SK-N-SH treated with all-trans-retinoic acid at 6 μM for 48 hours (cell line): ENCODE data around the gene HSPB6.

ENCODE experiments used
- ATAC-seq: fragments of 200-7000 bp; cut with Tn5 transposase; 3 replicates; pipeline ENCODE4 v1.9.1; 2020; ENCODE audit warnings: mild to moderate bottlenecking, moderate library complexity
- ARNTL ChIP-seq: fragments of 450-650 bp; formaldehyde crosslinking; IDR thresholded peaks from 2 replicates; pipeline ENCODE4 v1.5.0; 2020; ENCODE audit warnings: low read depth, mild to moderate bottlenecking, moderate library complexity, borderline replicate concordance
- BACH2 ChIP-seq: fragments of 250-450 bp; sonication (Bioruptor Pico); IDR thresholded peaks from 2 replicates; pipeline ENCODE4 v1.9.0; 2021; ENCODE audit warnings: mild to moderate bottlenecking, borderline replicate concordance
- CREB5 ChIP-seq: fragments of 250-450 bp; sonication (Bioruptor Pico); IDR thresholded peaks from 2 replicates; pipeline ENCODE4 v1.5.1; 2020; ENCODE audit warnings: low read depth, mild to moderate bottlenecking, moderate library complexity
- CSDC2 ChIP-seq: fragments of 250-450 bp; sonication (Bioruptor Pico); IDR thresholded peaks from 2 replicates; pipeline ENCODE4 v1.5.0; 2020; ENCODE audit warnings: mild to moderate bottlenecking, moderate library complexity
- ESRRG ChIP-seq: fragments of 250-450 bp; sonication (Bioruptor Pico); IDR thresholded peaks from 2 replicates; pipeline ENCODE4 v1.6.1; 2021; ENCODE audit warnings: mild to moderate bottlenecking
- GLIS3 ChIP-seq: fragments of 250-450 bp; sonication (Bioruptor Pico); IDR thresholded peaks from 2 replicates; pipeline ENCODE4 v1.5.0; 2020; ENCODE audit warnings: mild to moderate bottlenecking, moderate library complexity
- ISL1 ChIP-seq: fragments of 250-450 bp; sonication (Bioruptor Pico); IDR thresholded peaks from 2 replicates; pipeline ENCODE4 v2.1.2; 2022; ENCODE audit warnings: mild to moderate bottlenecking, moderate library complexity
- OSR1 ChIP-seq: fragments of 250-450 bp; sonication (Bioruptor Pico); IDR thresholded peaks from 2 replicates; pipeline ENCODE4 v1.8.0; 2022; ENCODE audit warnings: moderate library complexity, mild to moderate bottlenecking, inconsistent platforms
- PATZ1 ChIP-seq: fragments of 250-450 bp; sonication (Bioruptor Pico); IDR thresholded peaks from 2 replicates; pipeline ENCODE4 v1.8.0; 2020; ENCODE audit warnings: mild to moderate bottlenecking, moderate library complexity, borderline replicate concordance
- RARB ChIP-seq: fragments of 250-450 bp; sonication (Bioruptor Pico); IDR thresholded peaks from 2 replicates; pipeline ENCODE4 v1.8.0; 2021; ENCODE audit warnings: mild to moderate bottlenecking, moderate library complexity
- SNAI2 ChIP-seq: fragments of 250-450 bp; sonication (Bioruptor Pico); IDR thresholded peaks from 2 replicates; pipeline ENCODE4 v1.5.0; 2020; ENCODE audit warnings: mild to moderate bottlenecking, moderate library complexity
- TCF4 ChIP-seq: fragments of 250-450 bp; sonication (Bioruptor Pico); IDR thresholded peaks from 2 replicates; pipeline ENCODE4 v1.8.0; 2021; ENCODE audit warnings: mild to moderate bottlenecking, moderate library complexity, borderline replicate concordance
- TOX ChIP-seq: fragments of 250-450 bp; sonication (Bioruptor Pico); IDR thresholded peaks from 2 replicates; pipeline ENCODE4 v1.8.0; 2021; ENCODE audit warnings: mild to moderate bottlenecking, moderate library complexity, borderline replicate concordance
- ZC3H10 ChIP-seq: fragments of 250-450 bp; sonication (Bioruptor Pico); IDR thresholded peaks from 2 replicates; pipeline ENCODE4 v1.5.1; 2021; ENCODE audit warnings: mild to moderate bottlenecking, moderate library complexity
- ZFP3 ChIP-seq: fragments of 250-450 bp; sonication (Bioruptor Pico); IDR thresholded peaks from 2 replicates; pipeline ENCODE4 v1.5.0; 2020; ENCODE audit warnings: mild to moderate bottlenecking, moderate library complexity
- ZFP30 ChIP-seq: fragments of 450-650 bp; formaldehyde crosslinking; IDR thresholded peaks from 2 replicates; pipeline ENCODE4 v1.5.0; 2022; ENCODE audit warnings: mild to moderate bottlenecking, moderate library complexity
- ZNF565 ChIP-seq: fragments of 450-650 bp; formaldehyde crosslinking; conservative IDR thresholded peaks from 2 replicates; pipeline ENCODE4 v1.5.0; 2020; ENCODE audit warnings: low read depth, mild to moderate bottlenecking, moderate library complexity
- ZNF70 ChIP-seq: fragments of 450-650 bp; formaldehyde crosslinking; IDR thresholded peaks from 2 replicates; pipeline ENCODE4 v1.5.0; 2020; ENCODE audit warnings: mild to moderate bottlenecking, moderate library complexity
- ZNF8 ChIP-seq: fragments of 450-650 bp; formaldehyde crosslinking; IDR thresholded peaks from 2 replicates; pipeline ENCODE4 v1.5.0; 2020; ENCODE audit warnings: mild to moderate bottlenecking, moderate library complexity
- TF ChIP-seq, protein P1 (sequence below): fragments of 250-450 bp; sonication (Bioruptor Pico); IDR thresholded peaks from 2 replicates; pipeline ENCODE4 v1.5.0; 2020; ENCODE audit warnings: mild to moderate bottlenecking, moderate library complexity
- TF ChIP-seq, protein P2 (sequence below): fragments of 250-450 bp; sonication (Bioruptor Pico); IDR thresholded peaks from 2 replicates; pipeline ENCODE4 v1.8.0; 2021; ENCODE audit warnings: low read depth, mild to moderate bottlenecking, moderate library complexity, borderline replicate concordance
- TF ChIP-seq, protein P3 (sequence below): fragments of 250-450 bp; sonication (Bioruptor Pico); IDR thresholded peaks from 2 replicates; pipeline ENCODE4 v1.5.1; 2021; ENCODE audit warnings: mild to moderate bottlenecking, moderate library complexity

Gene HSPB6

GRCh38 chr19:35787227-35787799 is 30.5 kb upstream of the HSPB6 start:
- ATAC-seq: no peak
- TF ChIP-seq ZFP30 (no peak), PATZ1 (no peak), BACH2 (CRISPR knock-in tag) (no peak), SNAI2 (CRISPR knock-in tag) (no peak), GLIS3 (CRISPR knock-in tag) (no peak), ZNF70 (CRISPR knock-in tag) (no peak), ZNF565 (CRISPR knock-in tag) (no peak), OSR1 (CRISPR knock-in tag) (no peak), ISL1 (CRISPR knock-in tag) (no peak), TOX (CRISPR knock-in tag) (no peak), RARB (CRISPR knock-in tag) (no peak), ARNTL (CRISPR knock-in tag) (no peak), ESRRG (CRISPR knock-in tag) (no peak), ZFP3 (CRISPR knock-in tag) (no peak), ZNF8 (CRISPR knock-in tag) (no peak)
- TF ChIP-seq, protein P1, sequence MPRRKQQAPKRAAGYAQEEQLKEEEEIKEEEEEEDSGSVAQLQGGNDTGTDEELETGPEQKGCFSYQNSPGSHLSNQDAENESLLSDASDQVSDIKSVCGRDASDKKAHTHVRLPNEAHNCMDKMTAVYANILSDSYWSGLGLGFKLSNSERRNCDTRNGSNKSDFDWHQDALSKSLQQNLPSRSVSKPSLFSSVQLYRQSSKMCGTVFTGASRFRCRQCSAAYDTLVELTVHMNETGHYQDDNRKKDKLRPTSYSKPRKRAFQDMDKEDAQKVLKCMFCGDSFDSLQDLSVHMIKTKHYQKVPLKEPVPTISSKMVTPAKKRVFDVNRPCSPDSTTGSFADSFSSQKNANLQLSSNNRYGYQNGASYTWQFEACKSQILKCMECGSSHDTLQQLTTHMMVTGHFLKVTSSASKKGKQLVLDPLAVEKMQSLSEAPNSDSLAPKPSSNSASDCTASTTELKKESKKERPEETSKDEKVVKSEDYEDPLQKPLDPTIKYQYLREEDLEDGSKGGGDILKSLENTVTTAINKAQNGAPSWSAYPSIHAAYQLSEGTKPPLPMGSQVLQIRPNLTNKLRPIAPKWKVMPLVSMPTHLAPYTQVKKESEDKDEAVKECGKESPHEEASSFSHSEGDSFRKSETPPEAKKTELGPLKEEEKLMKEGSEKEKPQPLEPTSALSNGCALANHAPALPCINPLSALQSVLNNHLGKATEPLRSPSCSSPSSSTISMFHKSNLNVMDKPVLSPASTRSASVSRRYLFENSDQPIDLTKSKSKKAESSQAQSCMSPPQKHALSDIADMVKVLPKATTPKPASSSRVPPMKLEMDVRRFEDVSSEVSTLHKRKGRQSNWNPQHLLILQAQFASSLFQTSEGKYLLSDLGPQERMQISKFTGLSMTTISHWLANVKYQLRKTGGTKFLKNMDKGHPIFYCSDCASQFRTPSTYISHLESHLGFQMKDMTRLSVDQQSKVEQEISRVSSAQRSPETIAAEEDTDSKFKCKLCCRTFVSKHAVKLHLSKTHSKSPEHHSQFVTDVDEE: no peak
- TF ChIP-seq, protein P2, sequence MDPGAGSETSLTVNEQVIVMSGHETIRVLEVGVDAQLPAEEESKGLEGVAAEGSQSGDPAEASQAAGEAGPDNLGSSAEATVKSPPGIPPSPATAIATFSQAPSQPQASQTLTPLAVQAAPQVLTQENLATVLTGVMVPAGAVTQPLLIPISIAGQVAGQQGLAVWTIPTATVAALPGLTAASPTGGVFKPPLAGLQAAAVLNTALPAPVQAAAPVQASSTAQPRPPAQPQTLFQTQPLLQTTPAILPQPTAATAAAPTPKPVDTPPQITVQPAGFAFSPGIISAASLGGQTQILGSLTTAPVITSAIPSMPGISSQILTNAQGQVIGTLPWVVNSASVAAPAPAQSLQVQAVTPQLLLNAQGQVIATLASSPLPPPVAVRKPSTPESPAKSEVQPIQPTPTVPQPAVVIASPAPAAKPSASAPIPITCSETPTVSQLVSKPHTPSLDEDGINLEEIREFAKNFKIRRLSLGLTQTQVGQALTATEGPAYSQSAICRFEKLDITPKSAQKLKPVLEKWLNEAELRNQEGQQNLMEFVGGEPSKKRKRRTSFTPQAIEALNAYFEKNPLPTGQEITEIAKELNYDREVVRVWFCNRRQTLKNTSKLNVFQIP (CRISPR knock-in tag): no peak

GRCh38 chr19:35786299-35787160 is 29.7 kb upstream of the HSPB6 start:
- TF ChIP-seq BACH2 (CRISPR knock-in tag) (no peak), ARNTL (CRISPR knock-in tag) (no peak), CSDC2 (CRISPR knock-in tag) (no peak), RARB (CRISPR knock-in tag) (no peak), OSR1 (CRISPR knock-in tag) (no peak), ESRRG (CRISPR knock-in tag) (no peak), SNAI2 (CRISPR knock-in tag) (no peak), ZFP3 (CRISPR knock-in tag) (no peak), ISL1 (CRISPR knock-in tag) (no peak), ZC3H10 (CRISPR knock-in tag) (no peak)
- TF ChIP-seq, protein P2 (CRISPR knock-in tag): no peak
- ATAC-seq: no peak

GRCh38 chr19:35785339-35785627 is 28.5 kb upstream of the HSPB6 start:
- no peak for ATAC-seq
- TF ChIP-seq ESRRG (CRISPR knock-in tag) (no peak), ZNF70 (CRISPR knock-in tag) (no peak), TCF4 (CRISPR knock-in tag) (no peak), ISL1 (CRISPR knock-in tag) (no peak), BACH2 (CRISPR knock-in tag) (no peak), CREB5 (CRISPR knock-in tag) (no peak), CSDC2 (CRISPR knock-in tag) (no peak), RARB (CRISPR knock-in tag) (no peak)
- TF ChIP-seq, protein P1: no peak
- TF ChIP-seq, protein P3, sequence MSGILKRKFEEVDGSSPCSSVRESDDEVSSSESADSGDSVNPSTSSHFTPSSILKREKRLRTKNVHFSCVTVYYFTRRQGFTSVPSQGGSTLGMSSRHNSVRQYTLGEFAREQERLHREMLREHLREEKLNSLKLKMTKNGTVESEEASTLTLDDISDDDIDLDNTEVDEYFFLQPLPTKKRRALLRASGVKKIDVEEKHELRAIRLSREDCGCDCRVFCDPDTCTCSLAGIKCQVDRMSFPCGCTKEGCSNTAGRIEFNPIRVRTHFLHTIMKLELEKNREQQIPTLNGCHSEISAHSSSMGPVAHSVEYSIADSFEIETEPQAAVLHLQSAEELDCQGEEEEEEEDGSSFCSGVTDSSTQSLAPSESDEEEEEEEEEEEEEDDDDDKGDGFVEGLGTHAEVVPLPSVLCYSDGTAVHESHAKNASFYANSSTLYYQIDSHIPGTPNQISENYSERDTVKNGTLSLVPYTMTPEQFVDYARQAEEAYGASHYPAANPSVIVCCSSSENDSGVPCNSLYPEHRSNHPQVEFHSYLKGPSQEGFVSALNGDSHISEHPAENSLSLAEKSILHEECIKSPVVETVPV (CRISPR knock-in tag): no peak
